Activated naive CD4-positive, alpha-beta T cell treated with anti-CD3 and anti-CD28 coated beads, Interleukin-2, amount 50 U/mL, for 24 hours (primary cell): ENCODE data around the gene SEMA6C.

Experiments
- H3K27ac Mint-ChIP-seq: one replicate; pipeline ENCODE4 v1.8.0; 2021; ENCODE audit warnings: mild to moderate bottlenecking, mixed read lengths
- H3K27me3 Mint-ChIP-seq: one replicate; pipeline ENCODE4 v1.8.0; 2021; ENCODE audit warnings: mixed read lengths
- H3K36me3 Mint-ChIP-seq: one replicate; pipeline ENCODE4 v1.8.0; 2021; ENCODE audit warnings: mixed read lengths
- H3K4me1 Mint-ChIP-seq: one replicate; pipeline ENCODE4 v1.8.0; 2021; ENCODE audit warnings: mixed read lengths
- H3K4me3 Mint-ChIP-seq: one replicate; pipeline ENCODE4 v1.8.0; 2021; ENCODE audit warnings: mild to moderate bottlenecking, mixed read lengths
- H3K9me3 Mint-ChIP-seq: one replicate; pipeline ENCODE4 v1.8.0; 2021; ENCODE audit warnings: mixed read lengths

Gene SEMA6C

DNA sequence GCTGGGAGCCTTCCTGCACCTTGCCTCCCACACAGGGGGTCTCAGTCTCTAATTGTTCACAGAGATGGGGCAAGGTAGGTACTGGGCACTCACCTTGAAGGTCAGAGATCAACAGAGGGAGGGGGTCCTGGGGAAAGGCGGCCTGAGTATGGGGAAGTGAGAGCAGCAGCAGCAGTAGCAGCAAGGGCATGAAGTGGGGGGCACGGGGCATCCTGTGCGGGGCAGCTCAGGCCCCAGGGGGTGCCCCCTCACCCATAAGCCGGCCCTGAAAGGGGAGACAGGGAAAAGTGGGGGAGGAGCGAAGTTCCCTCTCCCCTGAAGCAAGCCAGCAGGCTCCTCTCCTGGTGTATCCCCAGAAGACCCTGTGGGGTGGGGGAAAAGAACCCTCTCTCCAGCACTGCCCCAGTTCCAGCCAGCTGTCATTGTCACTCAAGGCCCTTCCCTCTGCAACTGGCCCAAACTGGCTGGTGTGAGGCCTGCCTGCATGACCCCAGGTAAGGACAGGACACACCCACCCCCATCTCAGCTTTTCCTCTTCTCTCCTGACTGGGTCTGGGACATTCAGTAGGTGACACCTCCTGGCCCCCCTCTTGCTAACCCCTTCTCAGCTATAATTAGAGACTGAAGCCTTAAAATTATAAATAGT lies 3.9 kb downstream of the SEMA6C start:
- Mint-ChIP-seq H3K27ac (no peak overlapping the region), H3K4me3 (no peak overlapping the region), H3K9me3 (no peaks in the 10 kb centered on the region), H3K4me1 (peaks cover 17% of the 10 kb centered on the region), H3K36me3 (no peaks in the 10 kb centered on the region), H3K27me3 (no peaks in the 10 kb centered on the region)

DNA sequence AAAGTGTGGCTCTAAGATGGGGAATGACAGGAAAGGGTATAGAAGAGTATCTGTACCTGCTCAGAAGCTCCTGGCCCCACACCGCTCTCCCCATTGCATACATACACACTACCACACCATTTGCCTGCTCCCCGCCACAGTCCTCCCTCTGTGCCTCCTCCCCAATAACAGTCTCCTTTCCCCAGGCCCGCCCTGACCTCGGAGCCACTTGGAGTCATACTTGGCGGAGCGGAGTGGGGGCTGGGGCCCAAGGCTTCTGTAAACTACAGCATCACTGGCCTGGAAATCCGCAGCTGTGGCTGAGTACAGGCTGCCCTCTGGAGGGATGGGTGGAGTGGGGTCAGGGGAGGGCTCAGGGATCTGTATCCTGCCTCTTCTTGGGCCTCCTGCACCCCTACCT lies 8.6 kb downstream of the SEMA6C start:
- H3K9me3 Mint-ChIP-seq, result no peaks in the 10 kb centered on the region
- H3K4me3 Mint-ChIP-seq, result no peak overlapping the region
- no peaks in the 10 kb centered on the region for H3K27me3 Mint-ChIP-seq
- H3K36me3 Mint-ChIP-seq, result peaks cover 1% of the 10 kb centered on the region
- no peak overlapping the region for H3K27ac Mint-ChIP-seq
- no peaks in the 10 kb centered on the region for H3K4me1 Mint-ChIP-seq

DNA sequence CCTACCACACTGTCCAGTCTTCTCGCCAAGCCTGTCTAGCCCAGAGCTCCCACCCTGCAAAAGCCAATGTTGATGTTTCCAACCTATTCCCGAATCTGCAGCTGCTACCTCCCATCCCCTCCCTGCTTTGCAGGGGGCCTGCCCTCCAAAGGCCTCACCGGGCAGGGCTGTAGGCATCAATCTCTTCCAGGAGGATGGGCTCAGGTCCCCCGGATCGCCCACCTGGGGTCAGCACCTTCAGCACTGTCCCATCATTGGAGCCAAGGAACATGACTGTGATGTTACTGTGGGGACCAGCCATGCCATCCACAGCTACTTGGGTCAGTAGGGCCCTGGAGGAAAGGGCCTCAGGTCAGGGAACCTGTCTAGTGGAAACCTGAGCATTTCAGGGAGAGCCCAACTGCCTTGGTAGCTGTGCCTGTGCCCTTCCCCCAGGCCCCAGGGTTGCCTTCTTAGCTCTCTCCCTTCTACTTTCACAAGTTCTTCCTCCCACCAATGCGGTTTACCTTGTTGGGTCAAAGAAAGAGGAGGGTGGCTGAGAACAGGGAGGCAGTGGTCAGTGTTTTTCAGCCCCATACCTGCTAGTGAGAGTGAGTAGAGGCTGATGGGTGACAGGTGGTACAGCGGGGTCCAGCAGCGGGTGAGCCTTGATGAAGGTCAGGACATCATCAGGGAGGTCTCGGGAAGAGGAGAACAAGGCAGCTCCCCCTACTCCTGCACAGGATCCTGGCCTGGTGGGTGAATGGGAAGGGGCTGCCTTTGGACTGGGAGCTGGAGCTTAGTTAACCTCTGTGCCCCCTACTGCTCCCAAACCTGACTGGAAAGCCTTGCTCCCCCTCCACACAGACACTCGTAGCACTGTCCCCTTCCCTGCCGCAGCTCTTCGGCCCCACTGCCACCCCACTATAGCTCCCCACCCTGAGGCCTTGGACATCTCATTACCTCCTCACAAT lies 10.7 kb downstream of the SEMA6C start:
- H3K27me3 Mint-ChIP-seq, result no peaks in the 10 kb centered on the region
- H3K36me3 Mint-ChIP-seq, result peaks cover 1% of the 10 kb centered on the region
- no peak overlapping the region for H3K27ac Mint-ChIP-seq
- no peak overlapping the region for H3K4me3 Mint-ChIP-seq
- no peaks in the 10 kb centered on the region for H3K9me3 Mint-ChIP-seq
- H3K4me1 Mint-ChIP-seq, result peaks cover 5% of the 10 kb centered on the region

DNA sequence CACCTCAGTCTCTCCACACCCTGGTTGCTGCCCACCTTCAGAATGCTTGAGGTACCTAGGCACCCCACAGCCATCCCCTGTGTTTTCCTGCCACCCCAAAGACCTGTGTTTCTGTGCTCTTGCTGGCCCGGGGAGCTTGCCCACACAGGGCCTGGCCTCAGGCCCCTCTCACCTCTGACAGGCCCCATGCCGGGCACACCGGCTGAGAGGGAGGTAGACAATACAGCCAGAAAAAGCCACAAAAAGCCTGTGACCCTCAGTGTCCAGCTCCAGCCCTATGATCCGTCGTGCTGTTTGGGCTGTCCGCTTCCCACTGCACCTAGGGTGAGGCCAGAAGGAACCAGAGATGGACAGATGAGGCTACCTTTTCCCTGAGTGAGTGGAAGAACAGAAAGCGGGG lies 11.4 kb downstream of the SEMA6C start:
- peaks cover 8% of the 10 kb centered on the region for H3K4me1 Mint-ChIP-seq
- H3K27me3 Mint-ChIP-seq, result no peaks in the 10 kb centered on the region
- H3K4me3 Mint-ChIP-seq, result no peak overlapping the region
- H3K36me3 Mint-ChIP-seq, result peaks cover 1% of the 10 kb centered on the region
- no peaks in the 10 kb centered on the region for H3K9me3 Mint-ChIP-seq
- no peak overlapping the region for H3K27ac Mint-ChIP-seq

DNA sequence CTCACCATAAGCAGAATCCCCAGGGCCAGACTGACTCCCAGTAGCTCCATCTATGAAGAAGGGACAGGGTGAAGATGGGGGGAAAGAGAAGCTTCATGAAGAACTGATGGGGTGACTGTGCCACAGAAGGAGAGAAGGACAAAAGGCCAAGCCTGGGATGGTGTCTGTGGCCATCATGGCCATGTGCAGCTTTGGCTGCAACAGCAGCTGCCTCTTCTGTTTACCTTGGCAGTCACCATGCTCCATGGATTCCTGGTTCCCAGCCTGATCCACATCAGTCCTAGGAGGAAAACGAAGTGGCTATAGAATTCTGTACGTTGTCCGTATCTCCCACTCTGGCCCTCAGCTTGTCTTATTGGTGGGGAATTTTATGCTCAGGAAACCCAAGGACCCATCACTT lies 12.0 kb downstream of the SEMA6C start:
- Mint-ChIP-seq H3K27me3 (no peaks in the 10 kb centered on the region), H3K9me3 (no peaks in the 10 kb centered on the region), H3K4me3 (no peak overlapping the region), H3K4me1 (peaks cover 8% of the 10 kb centered on the region), H3K27ac (peak overlapping the region; percentile 32), H3K36me3 (peaks cover 1% of the 10 kb centered on the region)

DNA sequence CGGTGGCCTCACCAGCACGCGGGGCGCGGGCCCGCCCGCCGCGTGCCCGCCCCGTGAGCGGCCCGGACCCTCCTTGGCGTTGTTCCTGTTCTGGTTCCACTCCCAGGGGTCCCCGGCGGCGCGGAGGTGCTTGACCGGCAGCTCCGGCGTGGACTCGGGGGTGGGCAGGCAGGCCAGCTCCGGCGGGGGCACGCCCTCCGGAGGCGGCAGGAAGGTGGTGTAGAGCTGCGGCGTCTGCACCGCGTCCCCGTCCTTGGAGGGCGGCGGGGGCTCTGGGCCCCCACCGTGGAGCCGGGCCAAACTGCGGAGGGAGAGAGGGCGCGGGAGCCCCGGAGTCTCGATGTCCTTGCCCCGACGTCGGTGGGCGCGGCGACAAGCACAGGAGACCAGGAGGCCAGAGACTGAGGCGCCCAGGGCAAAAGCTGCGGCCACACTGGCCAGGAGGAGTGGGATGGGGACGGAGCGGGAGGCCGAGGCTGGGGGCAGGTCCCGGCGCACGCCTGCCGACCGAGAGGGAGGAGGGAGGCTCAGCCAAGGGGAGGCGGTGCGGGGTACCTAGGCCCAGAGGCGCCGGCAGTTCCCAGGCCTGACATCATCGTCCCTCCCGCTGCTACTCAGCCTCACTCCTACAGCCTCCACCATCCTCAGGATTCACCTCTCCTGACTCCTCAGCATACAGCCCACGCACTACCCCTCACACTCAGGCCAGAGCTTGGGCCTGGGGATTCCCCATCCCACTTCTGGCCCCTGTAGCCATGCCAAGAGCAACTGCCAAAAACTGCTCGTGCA lies 13.2 kb downstream of the SEMA6C start:
- Mint-ChIP-seq H3K9me3 (no peaks in the 10 kb centered on the region), H3K4me3 (no peak overlapping the region), H3K27me3 (no peaks in the 10 kb centered on the region), H3K4me1 (peaks cover 8% of the 10 kb centered on the region), H3K27ac (no peak overlapping the region), H3K36me3 (peaks cover 1% of the 10 kb centered on the region)

DNA sequence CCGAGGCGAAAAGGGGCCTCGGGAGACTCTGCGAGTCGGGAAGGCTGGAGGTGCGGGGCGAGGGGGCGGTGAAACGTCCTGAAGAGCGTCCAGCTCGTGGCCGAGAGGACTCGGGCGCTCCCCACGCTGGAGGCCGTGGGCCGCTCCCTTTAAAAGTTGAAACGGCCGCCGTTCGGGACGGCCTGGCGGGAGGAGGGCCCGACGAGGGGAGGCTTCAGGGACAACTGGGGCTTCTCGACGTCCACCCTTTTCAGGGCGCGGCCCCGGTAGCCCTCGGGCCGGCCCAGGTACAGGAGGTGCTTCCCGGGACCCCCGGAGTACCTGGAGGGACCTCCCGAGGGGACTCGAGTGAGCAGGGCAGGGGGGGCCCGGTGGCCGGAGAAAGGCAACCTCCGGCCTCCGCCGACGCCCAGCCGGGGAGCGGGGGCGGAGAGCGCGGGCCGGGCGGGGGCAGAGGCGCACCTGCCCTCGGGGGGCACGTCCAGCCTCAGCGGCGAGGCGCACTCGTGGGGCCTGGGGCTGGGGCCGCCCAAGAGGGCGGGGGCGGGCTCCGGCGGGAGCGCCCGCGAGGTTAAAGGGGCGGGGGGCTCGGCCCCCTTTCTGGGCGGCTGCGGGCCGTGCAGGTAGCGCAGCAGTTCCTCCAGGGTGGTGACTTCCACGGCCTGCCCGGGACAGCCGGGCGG lies 14.0 kb downstream of the SEMA6C start:
- peaks cover 1% of the 10 kb centered on the region for H3K36me3 Mint-ChIP-seq
- H3K9me3 Mint-ChIP-seq, result no peaks in the 10 kb centered on the region
- H3K4me3 Mint-ChIP-seq, result no peak overlapping the region
- H3K27me3 Mint-ChIP-seq, result no peaks in the 10 kb centered on the region
- peaks cover 8% of the 10 kb centered on the region for H3K4me1 Mint-ChIP-seq
- H3K27ac Mint-ChIP-seq, result no peak overlapping the region

DNA sequence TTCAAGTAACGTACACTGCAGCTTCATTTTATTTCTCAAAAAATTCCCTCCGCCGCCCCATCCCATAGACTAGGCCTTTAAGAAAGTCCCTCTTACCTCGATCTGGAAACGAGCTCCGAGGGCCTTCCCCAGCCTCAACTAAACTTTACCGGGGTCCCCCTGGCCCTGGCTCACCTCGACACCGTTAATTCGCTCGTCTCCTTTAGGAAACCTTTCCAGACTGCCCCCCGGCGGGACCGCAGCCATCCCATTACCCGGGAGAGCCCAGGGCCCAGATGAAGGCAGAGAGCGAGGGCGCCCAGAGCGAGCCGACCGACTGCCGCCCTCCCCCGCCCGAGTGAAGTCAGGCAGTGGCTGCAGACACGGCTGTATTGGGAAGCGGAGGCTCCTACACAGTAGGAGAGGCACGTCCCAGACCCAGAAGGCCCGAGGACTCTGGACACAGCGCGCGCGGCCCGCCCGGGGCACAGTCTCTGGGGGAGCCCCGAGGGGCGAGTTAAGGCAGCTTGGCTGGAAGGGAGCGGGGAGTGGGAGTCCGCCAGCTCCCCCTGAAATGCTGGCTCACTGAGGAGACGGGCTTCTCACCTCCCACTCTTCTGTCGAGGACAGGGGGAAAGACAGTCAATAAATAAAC lies 14.6 kb downstream of the SEMA6C start:
- peaks cover 1% of the 10 kb centered on the region for H3K36me3 Mint-ChIP-seq
- H3K4me1 Mint-ChIP-seq, result peaks cover 8% of the 10 kb centered on the region
- H3K27me3 Mint-ChIP-seq, result no peaks in the 10 kb centered on the region
- no peak overlapping the region for H3K27ac Mint-ChIP-seq
- H3K9me3 Mint-ChIP-seq, result no peaks in the 10 kb centered on the region
- peak overlapping the region; percentile 85 for H3K4me3 Mint-ChIP-seq

DNA sequence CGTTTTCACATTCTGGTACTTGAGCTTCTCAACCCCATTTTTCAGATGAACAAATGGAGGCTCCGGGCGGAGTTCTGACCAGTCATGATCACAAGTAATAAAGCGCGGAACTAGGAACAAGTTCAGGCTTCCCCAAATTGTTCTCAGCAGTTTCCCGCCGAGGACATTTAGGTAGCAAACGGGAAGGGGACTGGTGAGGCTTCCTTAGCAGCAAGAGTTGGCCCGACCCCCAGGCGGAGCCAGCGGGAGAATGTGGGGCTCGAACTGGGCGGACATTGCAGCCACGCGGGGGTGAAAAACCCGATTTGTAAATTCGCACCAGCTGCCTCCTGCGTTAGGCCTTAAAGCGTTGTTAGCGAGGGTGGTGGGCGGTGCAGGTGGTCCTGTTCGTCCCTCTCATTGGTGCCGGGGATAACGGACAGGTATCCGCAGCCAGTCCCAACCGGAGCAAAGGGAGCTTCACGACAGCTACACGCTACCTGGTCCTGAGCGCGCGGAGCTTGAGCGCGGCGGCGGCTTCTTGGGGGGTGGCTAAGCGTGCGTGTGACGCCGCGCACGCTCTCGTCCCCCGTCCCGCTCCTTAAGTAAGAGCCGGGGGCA lies 15.3 kb downstream of the SEMA6C start:
- no peaks in the 10 kb centered on the region for H3K36me3 Mint-ChIP-seq
- peaks cover 8% of the 10 kb centered on the region for H3K4me1 Mint-ChIP-seq
- no peaks in the 10 kb centered on the region for H3K27me3 Mint-ChIP-seq
- H3K9me3 Mint-ChIP-seq, result no peaks in the 10 kb centered on the region
- H3K27ac Mint-ChIP-seq, result peak overlapping the region; percentile 83
- H3K4me3 Mint-ChIP-seq, result peak overlapping the region; percentile 85

DNA sequence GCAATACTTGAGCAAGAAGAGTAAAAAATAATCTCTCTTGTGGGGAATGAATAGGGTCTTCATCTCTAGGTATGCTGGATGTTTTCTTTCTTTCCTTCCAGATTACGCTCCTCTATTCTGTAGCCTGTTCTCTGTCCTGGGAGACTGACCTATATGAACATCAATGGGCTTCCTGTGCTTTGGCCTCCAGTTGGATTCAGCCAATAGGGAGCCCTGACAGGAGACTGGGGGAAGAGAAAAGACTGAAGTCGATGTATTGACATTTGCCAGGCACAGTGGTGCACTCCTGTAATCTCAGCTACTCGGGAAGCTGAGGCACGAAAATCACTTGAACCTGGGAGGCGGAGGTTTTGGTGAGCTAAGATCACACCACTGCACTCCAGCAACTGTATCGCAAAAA lies 17.6 kb downstream of the SEMA6C start:
- H3K4me1 Mint-ChIP-seq, result peaks cover 8% of the 10 kb centered on the region
- H3K4me3 Mint-ChIP-seq, result no peak overlapping the region
- H3K27me3 Mint-ChIP-seq, result no peaks in the 10 kb centered on the region

DNA sequence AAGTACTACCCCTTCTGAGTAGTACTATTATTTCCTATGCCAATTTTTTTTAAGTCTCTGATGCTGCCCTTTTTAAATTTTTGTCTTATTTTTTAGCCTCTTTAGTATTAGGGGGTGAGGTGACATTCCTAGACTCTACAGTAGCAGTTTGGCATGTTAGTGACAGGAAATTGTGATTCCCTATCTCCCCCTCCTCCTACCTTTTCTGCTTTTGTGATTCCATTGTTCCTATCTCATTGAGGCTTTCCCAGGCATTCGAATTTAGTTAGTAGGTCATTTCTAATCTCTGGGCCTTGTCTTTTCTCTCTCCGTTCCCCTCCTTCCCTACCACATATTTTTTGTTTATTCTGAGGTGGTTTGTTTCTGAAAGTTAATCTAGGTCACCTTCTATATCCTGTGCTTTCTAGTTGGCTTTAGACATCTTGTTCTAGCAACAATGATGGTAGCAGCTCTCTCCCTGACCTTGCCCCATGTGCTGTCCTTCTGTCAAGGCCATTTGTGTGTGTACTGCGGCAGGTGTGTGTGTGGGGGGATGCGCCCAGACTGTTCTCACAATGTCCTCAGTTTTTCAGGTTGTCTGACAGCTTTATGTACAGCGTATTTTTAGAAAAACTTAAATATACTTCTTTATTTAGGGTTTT lies 21.5 kb downstream of the SEMA6C start:
- H3K4me1 Mint-ChIP-seq, result no peaks in the 10 kb centered on the region
- no peak overlapping the region for H3K4me3 Mint-ChIP-seq
- H3K27ac Mint-ChIP-seq, result no peak overlapping the region
- H3K27me3 Mint-ChIP-seq, result no peaks in the 10 kb centered on the region
- no peaks in the 10 kb centered on the region for H3K9me3 Mint-ChIP-seq
- H3K36me3 Mint-ChIP-seq, result peaks cover 2% of the 10 kb centered on the region

More for the DNA sequence above, 17.6 kb downstream of the SEMA6C start:
- H3K27ac Mint-ChIP-seq, result no peak overlapping the region
- H3K36me3 Mint-ChIP-seq, result no peaks in the 10 kb centered on the region
- H3K9me3 Mint-ChIP-seq, result no peaks in the 10 kb centered on the region

DNA sequence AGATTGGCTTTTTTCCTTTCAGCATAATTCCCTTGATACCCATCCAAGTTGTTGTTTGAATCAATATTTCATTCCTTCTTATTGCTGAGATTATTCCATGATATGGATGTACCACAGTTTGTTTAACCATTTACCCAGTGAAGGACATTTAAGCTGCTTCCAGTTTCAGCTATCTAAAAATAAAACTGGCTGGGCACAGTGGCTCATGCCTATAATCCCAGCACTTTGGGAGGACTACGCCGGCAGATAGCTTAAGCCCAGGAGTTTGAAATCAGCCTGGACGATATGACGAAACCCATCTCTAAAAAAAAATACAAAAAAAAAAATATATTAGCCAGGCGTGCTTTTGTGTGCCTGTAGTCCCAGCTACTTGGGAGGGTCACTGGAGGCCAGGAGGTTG lies 32.6 kb downstream of the SEMA6C start:
- H3K4me3 Mint-ChIP-seq, result no peak overlapping the region
- H3K36me3 Mint-ChIP-seq, result peaks cover 5% of the 10 kb centered on the region
- H3K27me3 Mint-ChIP-seq, result no peaks in the 10 kb centered on the region
- H3K9me3 Mint-ChIP-seq, result no peaks in the 10 kb centered on the region
- H3K4me1 Mint-ChIP-seq, result no peaks in the 10 kb centered on the region
- no peak overlapping the region for H3K27ac Mint-ChIP-seq

DNA sequence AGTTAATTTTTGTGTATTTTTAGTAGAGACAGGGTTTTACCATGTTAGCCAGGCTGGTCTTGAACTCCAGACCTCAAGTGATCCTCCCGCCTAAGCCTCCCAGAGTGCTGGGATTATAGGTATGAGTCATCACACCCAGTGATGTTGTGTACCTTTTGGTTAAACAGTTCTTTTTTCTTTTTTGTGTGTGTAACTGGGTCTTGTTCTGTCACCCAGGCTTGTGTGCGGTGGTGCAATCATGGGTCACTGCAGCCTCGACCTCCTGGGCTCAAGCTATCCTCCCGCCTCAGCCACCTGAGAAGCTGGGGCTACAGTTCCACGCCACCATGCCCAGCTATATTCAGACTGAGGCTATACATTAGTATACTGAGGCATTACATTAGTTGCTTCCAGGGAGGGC lies 38.1 kb downstream of the SEMA6C start:
- Mint-ChIP-seq H3K4me3 (no peak overlapping the region), H3K27me3 (no peaks in the 10 kb centered on the region), H3K4me1 (no peaks in the 10 kb centered on the region), H3K27ac (no peak overlapping the region), H3K36me3 (peaks cover 7% of the 10 kb centered on the region), H3K9me3 (no peaks in the 10 kb centered on the region)

DNA sequence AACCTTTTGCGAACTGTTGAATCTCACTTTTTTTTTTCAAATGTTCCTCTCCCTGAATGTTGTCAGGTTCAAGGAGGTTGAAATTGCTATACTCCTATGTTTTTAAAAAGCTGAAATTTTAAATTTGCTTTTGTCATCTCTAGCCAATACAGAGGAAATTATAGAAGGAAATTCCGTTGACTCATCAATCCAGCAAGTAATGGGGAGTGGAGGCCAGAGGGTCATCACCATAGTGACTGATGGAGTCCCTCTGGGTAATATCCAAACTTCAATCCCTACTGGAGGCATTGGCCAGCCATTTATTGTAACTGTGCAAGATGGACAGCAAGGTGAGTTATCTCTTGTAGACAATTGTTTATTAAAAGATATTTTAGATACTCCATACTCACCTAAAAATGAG lies 39.5 kb downstream of the SEMA6C start:
- Mint-ChIP-seq H3K4me3 (no peak overlapping the region), H3K36me3 (peaks cover 7% of the 10 kb centered on the region), H3K27me3 (no peaks in the 10 kb centered on the region), H3K27ac (no peak overlapping the region), H3K9me3 (no peaks in the 10 kb centered on the region), H3K4me1 (no peaks in the 10 kb centered on the region)
